ENCODE data around the gene TTC36. TPM values are rescaled to one million over a fixed set of nuclear protein-coding genes. Genes with fewer than 3 reads are reported as not detected.

Gene TTC36
- total RNA-seq, 2 donors from 2014 or later = 3.1 to 7.7 TPM

- WGBS = 80% methylated on average over 27 of the region's 27 CpGs
- no peak overlapping the region for H3K27ac ChIP-seq
Observed at GRCh38 chr11:118533769-118534729, 6.8 kb downstream of the TTC36 start.

DNA sequence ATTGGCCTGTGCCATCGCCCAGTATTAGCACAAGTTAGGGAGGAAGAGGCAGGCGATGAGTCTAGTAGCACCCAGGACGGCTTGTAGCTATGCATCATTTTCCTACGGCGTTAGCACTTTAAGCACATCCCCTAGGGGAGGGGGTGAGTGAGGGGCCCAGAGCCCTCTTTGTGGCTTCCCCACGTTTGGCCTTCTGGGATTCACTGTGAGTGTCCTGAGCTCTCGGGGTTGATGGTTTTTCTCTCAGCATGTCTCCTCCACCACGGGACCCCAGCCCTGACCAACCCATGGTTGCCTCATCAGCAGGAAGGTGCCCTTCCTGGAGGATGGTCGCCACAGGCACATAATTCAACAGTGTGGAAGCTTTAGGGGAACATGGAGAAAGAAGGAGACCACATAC is 8.0 kb downstream of the TTC36 start:
- intact Hi-C loops (cut with DNase I) = no loop called here
- Histone ChIP-seq H3K9me3 (no peaks in the 10 kb centered on the region), H3K27ac (no peak overlapping the region), H3K36me3 (no peaks in the 10 kb centered on the region), H3K27me3 (replicated peaks; ENCODE audit: insufficient read depth) (no peaks in the 10 kb centered on the region), H3K4me1 (replicated peaks) (peaks cover 1% of the 10 kb centered on the region), H3K4me3 (no peak overlapping the region)
- WGBS = 78% methylated on average over 9 of the region's 9 CpGs
- DNase-seq (ENCODE audit: low spot score) = no peak
- TF ChIP-seq POLR2AphosphoS5 (IDR thresholded peaks at IDR 0.05) = no peak
- TF ChIP-seq, protein P1, sequence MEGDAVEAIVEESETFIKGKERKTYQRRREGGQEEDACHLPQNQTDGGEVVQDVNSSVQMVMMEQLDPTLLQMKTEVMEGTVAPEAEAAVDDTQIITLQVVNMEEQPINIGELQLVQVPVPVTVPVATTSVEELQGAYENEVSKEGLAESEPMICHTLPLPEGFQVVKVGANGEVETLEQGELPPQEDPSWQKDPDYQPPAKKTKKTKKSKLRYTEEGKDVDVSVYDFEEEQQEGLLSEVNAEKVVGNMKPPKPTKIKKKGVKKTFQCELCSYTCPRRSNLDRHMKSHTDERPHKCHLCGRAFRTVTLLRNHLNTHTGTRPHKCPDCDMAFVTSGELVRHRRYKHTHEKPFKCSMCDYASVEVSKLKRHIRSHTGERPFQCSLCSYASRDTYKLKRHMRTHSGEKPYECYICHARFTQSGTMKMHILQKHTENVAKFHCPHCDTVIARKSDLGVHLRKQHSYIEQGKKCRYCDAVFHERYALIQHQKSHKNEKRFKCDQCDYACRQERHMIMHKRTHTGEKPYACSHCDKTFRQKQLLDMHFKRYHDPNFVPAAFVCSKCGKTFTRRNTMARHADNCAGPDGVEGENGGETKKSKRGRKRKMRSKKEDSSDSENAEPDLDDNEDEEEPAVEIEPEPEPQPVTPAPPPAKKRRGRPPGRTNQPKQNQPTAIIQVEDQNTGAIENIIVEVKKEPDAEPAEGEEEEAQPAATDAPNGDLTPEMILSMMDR (IDR thresholded peaks at IDR 0.05) = no peak
- no peak for TF ChIP-seq POLR2A (IDR thresholded peaks at IDR 0.05)

More at GRCh38 chr11:118533769-118534729, 6.8 kb downstream of the TTC36 start:
- no peak for DNase-seq (ENCODE audit: low spot score)
- no peaks in the 10 kb centered on the region for H3K36me3 ChIP-seq
- TF ChIP-seq POLR2AphosphoS5 (IDR thresholded peaks at IDR 0.05) (no peak), POLR2A (IDR thresholded peaks at IDR 0.05) (no peak)
- TF ChIP-seq, protein P1 (IDR thresholded peaks at IDR 0.05) = no peak
- H3K9me3 ChIP-seq = no peaks in the 10 kb centered on the region
- intact Hi-C loops (cut with DNase I) = loop anchor here (5.0 kb wide), 1 partner anchor 33 kb away; the partner anchor contains the start of gene IFT46
- H3K4me1 ChIP-seq (replicated peaks) = peaks cover 10% of the 10 kb centered on the region
- H3K4me3 ChIP-seq = no peak overlapping the region
- no peaks in the 10 kb centered on the region for H3K27me3 ChIP-seq (replicated peaks; ENCODE audit: insufficient read depth)

DNA sequence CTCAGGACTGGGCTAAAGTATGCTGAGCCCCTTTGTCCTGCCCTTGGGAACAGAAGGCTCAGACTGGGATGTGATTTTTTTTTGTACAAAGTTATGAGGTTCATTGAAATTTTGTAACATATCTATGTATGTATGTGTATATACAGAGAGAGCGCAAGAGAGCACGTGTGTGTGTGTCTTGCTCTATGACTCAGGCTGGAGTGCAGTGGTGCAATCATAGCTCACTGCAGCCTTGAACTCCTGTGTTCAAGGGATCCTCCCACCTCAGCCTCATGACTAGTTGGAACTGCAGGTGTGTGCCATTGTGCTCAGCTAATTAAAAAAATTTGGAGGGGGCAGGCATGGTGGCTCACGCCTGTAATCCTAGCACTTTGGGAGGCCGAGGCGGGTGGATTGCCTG is 9.5 kb downstream of the TTC36 start:
- H3K27ac ChIP-seq = no peak overlapping the region
- no peak overlapping the region for H3K4me3 ChIP-seq
- TF ChIP-seq, protein P1 (IDR thresholded peaks at IDR 0.05) = no peak
- no peak for DNase-seq (ENCODE audit: low spot score)
- intact Hi-C loops (cut with DNase I) = no loop called here
- no peaks in the 10 kb centered on the region for H3K9me3 ChIP-seq
- 94% methylated on average over 5 of the region's 5 CpGs for whole genome bisulfite sequencing
- no peaks in the 10 kb centered on the region for H3K36me3 ChIP-seq
- H3K27me3 ChIP-seq (replicated peaks; ENCODE audit: insufficient read depth) = no peaks in the 10 kb centered on the region
- H3K4me1 ChIP-seq (replicated peaks) = no peaks in the 10 kb centered on the region

DNA sequence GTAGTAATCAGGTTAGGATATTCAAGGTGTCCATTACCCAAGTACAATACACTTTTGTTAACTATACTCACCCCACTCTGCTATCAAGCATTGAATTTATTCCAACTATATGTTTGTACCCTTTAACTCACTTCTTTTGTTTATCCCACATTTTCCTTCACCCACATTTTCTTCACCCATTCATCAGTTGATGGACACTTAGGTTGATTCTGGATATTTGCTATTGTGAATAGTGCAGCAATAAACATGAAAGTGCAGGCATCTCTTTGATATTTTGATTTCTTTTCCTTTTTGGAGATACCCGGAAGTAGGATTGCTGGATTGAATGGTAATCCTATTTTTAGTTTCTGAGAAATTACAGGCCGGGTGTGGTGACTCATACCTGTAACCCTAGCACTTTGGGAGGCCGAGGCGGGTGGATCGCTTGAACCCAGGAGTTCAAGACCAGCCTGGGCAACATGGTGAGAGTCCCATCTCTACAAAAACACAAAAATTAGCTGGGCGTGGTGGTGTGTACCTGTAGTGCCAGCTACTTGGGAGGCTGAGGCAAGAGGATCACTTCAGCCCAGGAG is 10.2 kb downstream of the TTC36 start:
- no peak for DNase-seq (ENCODE audit: low spot score)
- H3K27ac ChIP-seq = no peak overlapping the region
- H3K36me3 ChIP-seq = no peaks in the 10 kb centered on the region
- no peak overlapping the region for H3K4me3 ChIP-seq
- no peaks in the 10 kb centered on the region for H3K9me3 ChIP-seq
- 85% methylated on average over 6 of the region's 6 CpGs for WGBS
- no peaks in the 10 kb centered on the region for H3K4me1 ChIP-seq (replicated peaks)
- no peak for TF ChIP-seq POLR2AphosphoS5 (IDR thresholded peaks at IDR 0.05)
- TF ChIP-seq POLR2A (IDR thresholded peaks at IDR 0.05) = no peak
- TF ChIP-seq, protein P1 (IDR thresholded peaks at IDR 0.05) = no peak
- intact Hi-C loops (cut with DNase I) = no loop called here
- H3K27me3 ChIP-seq (replicated peaks; ENCODE audit: insufficient read depth) = no peaks in the 10 kb centered on the region
